Measurements from ENCODE around the gene DGKZ. TPM values are rescaled to one million over a fixed set of nuclear protein-coding genes. Genes with fewer than 3 reads are reported as not detected.

DGKZ gene
- total RNA-seq, 1 experiment from 2014 or later: 59.3 TPM

DNA sequence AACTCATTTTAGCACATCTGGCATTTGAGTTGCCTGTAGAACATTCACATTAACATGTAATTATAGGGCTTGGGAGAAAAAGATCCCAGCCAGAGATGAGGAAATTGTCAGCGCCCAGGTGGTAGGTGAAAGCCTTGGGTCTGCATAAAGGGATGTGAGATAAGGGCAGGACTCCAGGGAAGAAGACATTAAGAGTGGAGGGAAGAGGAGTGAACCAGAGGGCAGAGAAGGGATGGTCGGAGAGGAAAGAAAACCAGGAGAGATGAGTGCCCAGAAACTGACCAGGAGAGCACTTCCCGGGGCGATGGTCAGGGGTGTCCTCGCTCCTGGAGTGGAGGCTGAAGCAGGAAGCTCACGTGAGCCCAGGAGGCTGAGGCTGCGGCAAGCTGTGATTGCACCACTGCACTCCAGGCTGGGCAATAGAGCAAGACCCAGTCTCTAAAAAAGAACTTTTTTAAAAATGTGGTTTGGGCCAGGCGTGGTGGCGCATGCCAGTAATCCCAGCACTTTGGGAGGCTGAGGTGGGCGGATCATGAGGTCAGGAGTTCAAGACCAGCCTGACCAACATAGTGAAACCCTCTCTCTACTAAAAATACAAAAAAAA lies 20.3 kb upstream of the DGKZ start:
- no peaks in the 10 kb centered on the region for H3K4me1 Mint-ChIP-seq (ENCODE audit: low read depth, unreplicated experiment)
- Histone ChIP-seq H3K27me3 (replicated peaks; ENCODE audit: control insufficient read depth, insufficient read depth, low read length) (no peaks in the 10 kb centered on the region; the same call in 1 of the 2 replicates), H3K36me3 (ENCODE audit: control insufficient read depth, insufficient read depth, low read length) (peaks cover 1% of the 10 kb centered on the region), H3K9me3 (no peaks in the 10 kb centered on the region), H3K4me3 (ENCODE audit: low read depth, low read length) (no peak overlapping the region), H3K4me1 (no peaks in the 10 kb centered on the region)
- ChIA-PET CTCF (interaction anchor here (0.8 kb wide), 1 partner anchor 79 kb away, joined by 3 read pairs; no protein-coding TSS in a partner anchor), POLR2A (no interaction called here)
- H3K36me3 Mint-ChIP-seq (ENCODE audit: insufficient read depth, unreplicated experiment): no peaks in the 10 kb centered on the region
- intact Hi-C loops (cut with micrococcal nuclease; ENCODE audit: unreplicated experiment): no loop called here
- no TSS peak for BruUV-seq (replicated peaks)
- peaks cover 20% of the 10 kb centered on the region for H3K27me3 Mint-ChIP-seq (ENCODE audit: insufficient read depth, unreplicated experiment)
- TF ChIP-seq, protein P1, sequence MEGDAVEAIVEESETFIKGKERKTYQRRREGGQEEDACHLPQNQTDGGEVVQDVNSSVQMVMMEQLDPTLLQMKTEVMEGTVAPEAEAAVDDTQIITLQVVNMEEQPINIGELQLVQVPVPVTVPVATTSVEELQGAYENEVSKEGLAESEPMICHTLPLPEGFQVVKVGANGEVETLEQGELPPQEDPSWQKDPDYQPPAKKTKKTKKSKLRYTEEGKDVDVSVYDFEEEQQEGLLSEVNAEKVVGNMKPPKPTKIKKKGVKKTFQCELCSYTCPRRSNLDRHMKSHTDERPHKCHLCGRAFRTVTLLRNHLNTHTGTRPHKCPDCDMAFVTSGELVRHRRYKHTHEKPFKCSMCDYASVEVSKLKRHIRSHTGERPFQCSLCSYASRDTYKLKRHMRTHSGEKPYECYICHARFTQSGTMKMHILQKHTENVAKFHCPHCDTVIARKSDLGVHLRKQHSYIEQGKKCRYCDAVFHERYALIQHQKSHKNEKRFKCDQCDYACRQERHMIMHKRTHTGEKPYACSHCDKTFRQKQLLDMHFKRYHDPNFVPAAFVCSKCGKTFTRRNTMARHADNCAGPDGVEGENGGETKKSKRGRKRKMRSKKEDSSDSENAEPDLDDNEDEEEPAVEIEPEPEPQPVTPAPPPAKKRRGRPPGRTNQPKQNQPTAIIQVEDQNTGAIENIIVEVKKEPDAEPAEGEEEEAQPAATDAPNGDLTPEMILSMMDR (IDR thresholded peaks at IDR 0.05; ENCODE audit: insufficient read depth in 1 of 2, low read depth in 1 of 2, low read length in 1 of 2, severe bottlenecking in 1 of 2, unreplicated experiment in 1 of 2): no peak
- no peak overlapping the region for H3K4me3 Mint-ChIP-seq (ENCODE audit: unreplicated experiment)
- DNase-seq: no peak
- H3K27ac Mint-ChIP-seq (ENCODE audit: unreplicated experiment): no peak overlapping the region
- no peaks in the 10 kb centered on the region for H3K9me3 Mint-ChIP-seq (ENCODE audit: unreplicated experiment)

DNA sequence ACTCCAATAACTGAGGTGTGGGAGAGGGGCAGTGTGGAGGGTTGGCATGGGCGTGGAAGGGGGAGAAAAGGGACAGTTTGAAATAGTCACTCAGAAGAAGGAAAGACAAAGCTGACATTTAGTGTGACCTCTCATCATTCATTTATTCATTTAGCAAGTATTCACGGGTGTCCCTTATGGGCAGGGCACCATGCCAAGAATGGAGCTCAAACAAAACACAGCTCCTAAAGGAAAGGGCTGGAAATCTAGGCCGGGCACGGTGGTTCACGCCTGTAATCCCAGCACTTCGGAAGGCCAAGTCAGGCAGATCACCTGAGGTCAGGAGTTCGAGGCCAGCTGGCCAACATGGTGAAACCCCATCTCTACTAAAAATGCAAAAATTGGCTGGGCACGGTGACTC lies 19.4 kb upstream of the DGKZ start:
- TF ChIP-seq, protein P1 (IDR thresholded peaks at IDR 0.05; ENCODE audit: insufficient read depth in 1 of 2, low read depth in 1 of 2, low read length in 1 of 2, severe bottlenecking in 1 of 2, unreplicated experiment in 1 of 2): no peak

DNA sequence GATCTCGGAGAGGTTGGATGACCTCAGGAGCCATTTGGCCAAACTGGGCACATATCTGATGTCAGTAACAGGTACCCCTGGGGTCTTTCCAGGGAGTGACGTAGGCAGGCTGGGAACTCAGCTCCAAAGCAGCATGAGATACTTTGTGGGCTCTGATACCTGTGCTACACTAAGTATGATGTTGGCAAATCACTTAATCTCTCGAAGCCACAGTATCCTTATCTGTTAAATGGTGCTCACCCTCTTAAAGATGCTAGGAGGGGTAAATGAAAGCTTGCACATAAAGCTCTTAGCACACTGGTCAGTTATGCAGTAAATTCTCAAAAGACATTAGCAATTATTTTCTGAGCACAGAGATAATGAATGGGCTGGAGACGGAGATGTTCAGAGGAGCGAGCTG lies 17.1 kb upstream of the DGKZ start:
- BruUV-seq (replicated peaks): no TSS peak
- peaks cover 20% of the 10 kb centered on the region for H3K27me3 Mint-ChIP-seq (ENCODE audit: insufficient read depth, unreplicated experiment)
- no peak overlapping the region for H3K4me3 ChIP-seq (ENCODE audit: low read depth, low read length)
- no peaks in the 10 kb centered on the region for H3K4me1 ChIP-seq
- peaks cover 4% of the 10 kb centered on the region for H3K27me3 ChIP-seq (replicated peaks; ENCODE audit: control insufficient read depth, insufficient read depth, low read length)
- no peaks in the 10 kb centered on the region for H3K4me1 Mint-ChIP-seq (ENCODE audit: low read depth, unreplicated experiment)
- intact Hi-C loops (cut with micrococcal nuclease; ENCODE audit: unreplicated experiment): no loop called here
- TF ChIP-seq, protein P1 (IDR thresholded peaks at IDR 0.05; ENCODE audit: insufficient read depth in 1 of 2, low read depth in 1 of 2, low read length in 1 of 2, severe bottlenecking in 1 of 2, unreplicated experiment in 1 of 2): no peak
- no peaks in the 10 kb centered on the region for H3K9me3 ChIP-seq
- CTCF ChIA-PET: no interaction called here
- H3K36me3 ChIP-seq (ENCODE audit: control insufficient read depth, insufficient read depth, low read length): no peaks in the 10 kb centered on the region
- no peaks in the 10 kb centered on the region for H3K9me3 Mint-ChIP-seq (ENCODE audit: unreplicated experiment)
- H3K27ac Mint-ChIP-seq (ENCODE audit: unreplicated experiment): no peak overlapping the region
- POLR2A ChIA-PET: no interaction called here
- H3K4me3 Mint-ChIP-seq (ENCODE audit: unreplicated experiment): no peak overlapping the region
- H3K36me3 Mint-ChIP-seq (ENCODE audit: insufficient read depth, unreplicated experiment): no peaks in the 10 kb centered on the region
- DNase-seq: no peak

More for the DNA sequence above, 19.4 kb upstream of the DGKZ start:
- Histone ChIP-seq H3K36me3 (ENCODE audit: control insufficient read depth, insufficient read depth, low read length) (no peaks in the 10 kb centered on the region), H3K9me3 (no peaks in the 10 kb centered on the region), H3K4me3 (ENCODE audit: low read depth, low read length) (no peak overlapping the region), H3K27me3 (replicated peaks; ENCODE audit: control insufficient read depth, insufficient read depth, low read length) (peaks cover 1% of the 10 kb centered on the region; the same call in 1 of the 2 replicates), H3K4me1 (no peaks in the 10 kb centered on the region)
- CTCF ChIA-PET: interaction anchor here (0.6 kb wide), 1 partner anchor 101 kb away, joined by 3 read pairs; no protein-coding TSS in a partner anchor
- intact Hi-C loops (cut with micrococcal nuclease; ENCODE audit: unreplicated experiment): no loop called here
- H3K9me3 Mint-ChIP-seq (ENCODE audit: unreplicated experiment): no peaks in the 10 kb centered on the region
- H3K27me3 Mint-ChIP-seq (ENCODE audit: insufficient read depth, unreplicated experiment): peaks cover 20% of the 10 kb centered on the region
- POLR2A ChIA-PET: no interaction called here
- BruUV-seq (replicated peaks): no TSS peak
- no peak overlapping the region for H3K4me3 Mint-ChIP-seq (ENCODE audit: unreplicated experiment)
- DNase-seq: no peak
- no peaks in the 10 kb centered on the region for H3K36me3 Mint-ChIP-seq (ENCODE audit: insufficient read depth, unreplicated experiment)
- H3K4me1 Mint-ChIP-seq (ENCODE audit: low read depth, unreplicated experiment): no peaks in the 10 kb centered on the region
- H3K27ac Mint-ChIP-seq (ENCODE audit: unreplicated experiment): no peak overlapping the region
